ENCODE data around the gene RAB1B. TPM values are rescaled to one million over a fixed set of nuclear protein-coding genes. Genes with fewer than 3 reads are reported as not detected.

The RAB1B gene
- total RNA-seq, 1 experiment from 2014 or later = 380 TPM

DNA sequence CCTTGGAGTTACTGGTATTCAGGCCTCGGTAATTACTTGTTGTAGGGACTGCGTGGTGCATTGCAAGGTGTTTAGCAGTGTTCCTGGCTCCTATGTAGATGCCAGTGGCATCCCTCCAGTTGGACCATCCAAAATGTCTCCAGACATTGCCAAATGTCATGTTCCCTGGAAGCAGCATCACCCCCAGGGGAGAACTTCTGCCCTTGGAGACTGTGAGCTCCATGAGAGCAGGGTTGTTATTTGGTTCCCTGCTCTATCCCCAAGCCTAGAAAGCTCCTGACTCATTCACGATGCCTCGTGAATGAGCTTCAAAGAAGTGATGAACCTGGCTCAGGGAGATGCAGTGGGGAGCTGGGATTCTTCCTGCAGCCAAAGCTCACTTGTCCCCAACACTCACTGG lies 53.2 kb downstream of the RAB1B start:
- POLR2A ChIA-PET (ENCODE audit: unreplicated experiment) = no interaction called here
- H2AFZ ChIP-seq (ENCODE audit: low read length) = no peak overlapping the region
- no peak overlapping the region for H3K4me2 ChIP-seq (ENCODE audit: low read length)
- no peaks in the 10 kb centered on the region for H3F3A ChIP-seq (ENCODE audit: low read length, unreplicated experiment)
- no peak for TF ChIP-seq EZH2 (IDR thresholded peaks at IDR 0.05; ENCODE audit: low read length, unreplicated experiment)
- TF ChIP-seq EZH2phosphoT487 (IDR thresholded peaks at IDR 0.05; ENCODE audit: borderline replicate concordance, low read length) = no peak
- TF ChIP-seq, protein P1, sequence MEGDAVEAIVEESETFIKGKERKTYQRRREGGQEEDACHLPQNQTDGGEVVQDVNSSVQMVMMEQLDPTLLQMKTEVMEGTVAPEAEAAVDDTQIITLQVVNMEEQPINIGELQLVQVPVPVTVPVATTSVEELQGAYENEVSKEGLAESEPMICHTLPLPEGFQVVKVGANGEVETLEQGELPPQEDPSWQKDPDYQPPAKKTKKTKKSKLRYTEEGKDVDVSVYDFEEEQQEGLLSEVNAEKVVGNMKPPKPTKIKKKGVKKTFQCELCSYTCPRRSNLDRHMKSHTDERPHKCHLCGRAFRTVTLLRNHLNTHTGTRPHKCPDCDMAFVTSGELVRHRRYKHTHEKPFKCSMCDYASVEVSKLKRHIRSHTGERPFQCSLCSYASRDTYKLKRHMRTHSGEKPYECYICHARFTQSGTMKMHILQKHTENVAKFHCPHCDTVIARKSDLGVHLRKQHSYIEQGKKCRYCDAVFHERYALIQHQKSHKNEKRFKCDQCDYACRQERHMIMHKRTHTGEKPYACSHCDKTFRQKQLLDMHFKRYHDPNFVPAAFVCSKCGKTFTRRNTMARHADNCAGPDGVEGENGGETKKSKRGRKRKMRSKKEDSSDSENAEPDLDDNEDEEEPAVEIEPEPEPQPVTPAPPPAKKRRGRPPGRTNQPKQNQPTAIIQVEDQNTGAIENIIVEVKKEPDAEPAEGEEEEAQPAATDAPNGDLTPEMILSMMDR (conservative IDR thresholded peaks at IDR 0.05; ENCODE audit: low read depth, low read length) = no peak
- H3K27me3 ChIP-seq (ENCODE audit: low read length) = no peaks in the 10 kb centered on the region
- H3K4me3 ChIP-seq (ENCODE audit: low read length) = no peak overlapping the region
- H3K36me3 ChIP-seq (ENCODE audit: low read depth, low read length) = no peaks in the 10 kb centered on the region
- H3K79me2 ChIP-seq (ENCODE audit: low read length) = no peaks in the 10 kb centered on the region
- intact Hi-C loops (cut with micrococcal nuclease) = no loop called here
- H3K9ac ChIP-seq (ENCODE audit: low read length) = no peak overlapping the region
- H3K9me2 ChIP-seq (replicated peaks; ENCODE audit: low read length) = no peaks in the 10 kb centered on the region
- CTCF ChIA-PET = interaction anchor here (0.6 to 1.1 kb wide), 2 partner anchors 9 to 64 kb away, joined by 4 to 8 read pairs; no protein-coding TSS in a partner anchor
- ATAC-seq (no peak), DNase-seq (no peak)
- H4K20me1 ChIP-seq (ENCODE audit: low read length) = no peaks in the 10 kb centered on the region
- no peaks in the 10 kb centered on the region for H3K9me3 ChIP-seq (ENCODE audit: low read length)
- H3K4me1 ChIP-seq (ENCODE audit: insufficient read depth, low read length) = peaks cover 3% of the 10 kb centered on the region
- BruUV-seq (replicated peaks) = no TSS peak
- no peak overlapping the region for H3K27ac ChIP-seq (ENCODE audit: low read length)

DNA sequence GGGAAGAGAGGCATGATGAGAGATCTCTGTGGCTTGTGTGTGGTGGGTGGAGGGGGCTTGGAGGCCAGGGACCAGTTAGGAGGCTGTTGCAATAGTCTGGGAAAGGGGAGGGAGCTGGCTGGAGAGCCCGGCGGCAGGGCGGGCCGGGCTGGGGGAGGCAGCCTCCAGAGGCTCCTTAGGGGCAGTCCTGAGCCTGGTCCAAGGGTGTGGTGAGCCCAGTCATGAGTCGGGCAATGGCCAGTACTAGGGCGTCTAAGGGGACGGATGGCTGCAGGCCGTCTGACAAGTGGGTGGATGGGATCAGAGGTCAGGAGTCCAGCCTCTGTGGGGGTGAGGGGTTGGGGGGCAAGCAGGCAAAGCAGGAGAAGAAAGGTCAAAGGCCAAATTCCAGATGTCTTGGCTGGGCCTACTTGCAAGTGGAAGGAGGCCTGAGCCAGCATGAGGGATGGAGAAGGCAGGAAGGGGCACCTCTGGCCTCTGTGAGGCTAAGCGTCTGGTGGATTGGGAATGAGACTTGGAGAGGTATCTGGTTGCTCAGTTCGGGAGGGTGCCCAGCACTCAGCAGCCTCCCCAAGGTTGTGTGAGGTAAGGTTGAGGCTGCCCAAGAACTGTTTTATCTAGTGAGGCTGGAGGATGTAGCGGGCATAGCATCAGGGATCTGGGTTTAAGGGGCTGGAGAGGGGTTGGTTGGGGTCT lies 54.4 kb downstream of the RAB1B start:
- Histone ChIP-seq H3K36me3 (ENCODE audit: low read depth, low read length) (no peaks in the 10 kb centered on the region), H3K4me3 (ENCODE audit: low read length) (no peak overlapping the region), H3K27ac (ENCODE audit: low read length) (no peak overlapping the region), H3K4me1 (ENCODE audit: insufficient read depth, low read length) (peaks cover 15% of the 10 kb centered on the region), H3K79me2 (ENCODE audit: low read length) (no peaks in the 10 kb centered on the region), H3K9me2 (replicated peaks; ENCODE audit: low read length) (no peaks in the 10 kb centered on the region), H2AFZ (ENCODE audit: low read length) (no peak overlapping the region), H3F3A (ENCODE audit: low read length, unreplicated experiment) (no peaks in the 10 kb centered on the region), H3K4me2 (ENCODE audit: low read length) (no peak overlapping the region), H4K20me1 (ENCODE audit: low read length) (no peaks in the 10 kb centered on the region), H3K27me3 (ENCODE audit: low read length) (no peaks in the 10 kb centered on the region), H3K9ac (ENCODE audit: low read length) (no peak overlapping the region), H3K9me3 (ENCODE audit: low read length) (no peaks in the 10 kb centered on the region)
- no peak for ATAC-seq
- ChIA-PET POLR2A (ENCODE audit: unreplicated experiment) (no interaction called here), CTCF (no interaction called here)
- intact Hi-C loops (cut with micrococcal nuclease) = no loop called here
- TF ChIP-seq EZH2phosphoT487 (IDR thresholded peaks at IDR 0.05; ENCODE audit: borderline replicate concordance, low read length) (no peak), EZH2 (IDR thresholded peaks at IDR 0.05; ENCODE audit: low read length, unreplicated experiment) (no peak)
- TF ChIP-seq, protein P1 (conservative IDR thresholded peaks at IDR 0.05; ENCODE audit: low read depth, low read length) = no peak
- no peak for DNase-seq
- BruUV-seq (replicated peaks) = no TSS peak

GRCh38 chr11:66323684-66324083 lies 55.2 kb downstream of the RAB1B start:
- no peaks in the 10 kb centered on the region for H4K20me1 ChIP-seq (ENCODE audit: low read length)
- H2AFZ ChIP-seq (ENCODE audit: low read length) = no peak overlapping the region
- intact Hi-C loops (cut with micrococcal nuclease) = no loop called here
- H3K79me2 ChIP-seq (ENCODE audit: low read length) = no peaks in the 10 kb centered on the region
- no peak overlapping the region for H3K9ac ChIP-seq (ENCODE audit: low read length)
- no peak for TF ChIP-seq EZH2phosphoT487 (IDR thresholded peaks at IDR 0.05; ENCODE audit: borderline replicate concordance, low read length)
- no peak for TF ChIP-seq EZH2 (IDR thresholded peaks at IDR 0.05; ENCODE audit: low read length, unreplicated experiment)
- TF ChIP-seq, protein P1 (conservative IDR thresholded peaks at IDR 0.05; ENCODE audit: low read depth, low read length) = no peak
- no peaks in the 10 kb centered on the region for H3K27me3 ChIP-seq (ENCODE audit: low read length)
- no peak overlapping the region for H3K4me3 ChIP-seq (ENCODE audit: low read length)
- ChIA-PET CTCF (no interaction called here), POLR2A (ENCODE audit: unreplicated experiment) (no interaction called here)
- no peaks in the 10 kb centered on the region for H3F3A ChIP-seq (ENCODE audit: low read length, unreplicated experiment)
- no peaks in the 10 kb centered on the region for H3K36me3 ChIP-seq (ENCODE audit: low read depth, low read length)
- peaks cover 22% of the 10 kb centered on the region for H3K4me1 ChIP-seq (ENCODE audit: insufficient read depth, low read length)
- DNase-seq = no peak
- H3K27ac ChIP-seq (ENCODE audit: low read length) = no peak overlapping the region
- no TSS peak for BruUV-seq (replicated peaks)
- no peaks in the 10 kb centered on the region for H3K9me2 ChIP-seq (replicated peaks; ENCODE audit: low read length)
- H3K4me2 ChIP-seq (ENCODE audit: low read length) = no peak overlapping the region
- no peak for ATAC-seq
- no peaks in the 10 kb centered on the region for H3K9me3 ChIP-seq (ENCODE audit: low read length)

All from PC-3 (cell line).